Uterus (tissue), 4 donors: Measurements from ENCODE around the gene SPP2. TPM values are rescaled to one million over a fixed set of nuclear protein-coding genes. Genes with fewer than 3 reads are reported as not detected.

Experiments used
- DNase-seq, 2 donors: peaks; one replicate each; pipeline ENCODE4 v3.0.0-alpha.2; 2019 to 2020
- H3K27ac ChIP-seq, 2 donors: fragments of 200-600 bp; sonication (generic); 1 replicate in 1 of 2; 2 replicates in 1 of 2; pipeline ENCODE4 v1.5.1; 2016 to 2018
- H3K27me3 ChIP-seq, 2 donors: fragments of 200-600 bp; sonication (generic); one replicate each; pipeline ENCODE4 v1.5.1; 2018 to 2019; ENCODE audit warnings: control low read depth in 1 of 2
- H3K36me3 ChIP-seq, 2 donors: fragments of 200-600 bp; sonication (generic); one replicate each; pipeline ENCODE4 v1.5.1; 2019; ENCODE audit warnings: control low read depth in 1 of 2
- H3K4me1 ChIP-seq, 2 donors: fragments of 200-600 bp; sonication (generic); one replicate each; pipeline ENCODE4 v1.5.1; 2018 to 2019; ENCODE audit warnings: control low read depth in 1 of 2
- H3K4me3 ChIP-seq, 2 donors: fragments of 200-600 bp; sonication (generic); 1 replicate in 1 of 2; 2 replicates in 1 of 2; pipeline ENCODE4 v1.5.1; 2018 to 2019; ENCODE audit warnings: mild to moderate bottlenecking in 1 of 2
- H3K9me3 ChIP-seq, 2 donors: fragments of 200-600 bp; sonication (generic); one replicate each; pipeline ENCODE4 v1.5.1; 2019; ENCODE audit warnings: control low read depth in 1 of 2
- POLR2A ChIP-seq, 2 donors: fragments of 450-650 bp; IDR thresholded peaks; one replicate each; pipeline ENCODE4 v1.6.1; 2016; ENCODE audit warnings: antibody characterized with exemption in 2 of 2, mild to moderate bottlenecking in 1 of 2, moderate library complexity in 1 of 2
- intact Hi-C: fragments of 100-400 bp; cut with DNase I; formaldehyde crosslinking; loops from one replicate; pipeline ENCODE4 v1.15.1; 2023; ENCODE audit warnings: low total_unique reads
- total RNA-seq, 4 donors: library from RNA; depleted of rRNA in 3 of 4; stranded (reverse); fragments of >200 nt in 3 of 4; gene quantifications; one replicate each; pipeline versions ENCODE4 v1.1.0 to v1.2.4, GENCODE V29; 2014 to 2023
- TF ChIP-seq, protein P1 (sequence below), 4 experiments: fragments of 200-600 bp in 2 of 4; fragments of 450-650 bp in 2 of 4; sonication (generic) in 2 of 4; IDR thresholded peaks; one replicate each; pipeline ENCODE4 v1.5.1; 2016 to 2019; ENCODE audit warnings: antibody characterized with exemption in 4 of 4, mild to moderate bottlenecking in 2 of 4, moderate library complexity in 1 of 4
- donor health status: DM: yes; HTN: yes; CAD: no.

SPP2 gene
- total RNA-seq, 4 donors from 2014 or later = 1.3 TPM; not detected in 3

DNA sequence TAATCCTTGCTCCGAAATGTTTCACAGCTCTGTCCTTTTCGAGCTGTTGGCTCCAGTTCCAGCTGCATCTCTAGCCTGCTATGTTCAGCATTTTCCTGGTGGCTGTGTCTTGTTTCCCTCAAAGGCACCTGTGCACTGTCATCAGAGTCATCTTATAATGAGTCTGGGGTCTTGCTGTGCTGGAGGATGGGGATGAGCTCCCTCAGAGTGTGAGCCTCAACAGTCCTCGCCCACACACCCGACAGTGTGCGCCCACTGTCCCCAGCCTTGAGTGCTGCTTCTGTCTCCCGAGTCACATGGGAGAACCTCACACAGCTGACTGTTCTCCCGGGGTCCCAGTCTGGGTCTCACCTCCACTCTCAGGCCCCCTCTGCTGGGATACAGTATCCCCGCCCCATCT is 25.4 kb downstream of the SPP2 start:
- no peak overlapping the region for H3K4me3 ChIP-seq
- no peaks in the 10 kb centered on the region for H3K36me3 ChIP-seq
- no peak for TF ChIP-seq POLR2A (IDR thresholded peaks at IDR 0.05)
- TF ChIP-seq, protein P1, sequence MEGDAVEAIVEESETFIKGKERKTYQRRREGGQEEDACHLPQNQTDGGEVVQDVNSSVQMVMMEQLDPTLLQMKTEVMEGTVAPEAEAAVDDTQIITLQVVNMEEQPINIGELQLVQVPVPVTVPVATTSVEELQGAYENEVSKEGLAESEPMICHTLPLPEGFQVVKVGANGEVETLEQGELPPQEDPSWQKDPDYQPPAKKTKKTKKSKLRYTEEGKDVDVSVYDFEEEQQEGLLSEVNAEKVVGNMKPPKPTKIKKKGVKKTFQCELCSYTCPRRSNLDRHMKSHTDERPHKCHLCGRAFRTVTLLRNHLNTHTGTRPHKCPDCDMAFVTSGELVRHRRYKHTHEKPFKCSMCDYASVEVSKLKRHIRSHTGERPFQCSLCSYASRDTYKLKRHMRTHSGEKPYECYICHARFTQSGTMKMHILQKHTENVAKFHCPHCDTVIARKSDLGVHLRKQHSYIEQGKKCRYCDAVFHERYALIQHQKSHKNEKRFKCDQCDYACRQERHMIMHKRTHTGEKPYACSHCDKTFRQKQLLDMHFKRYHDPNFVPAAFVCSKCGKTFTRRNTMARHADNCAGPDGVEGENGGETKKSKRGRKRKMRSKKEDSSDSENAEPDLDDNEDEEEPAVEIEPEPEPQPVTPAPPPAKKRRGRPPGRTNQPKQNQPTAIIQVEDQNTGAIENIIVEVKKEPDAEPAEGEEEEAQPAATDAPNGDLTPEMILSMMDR (IDR thresholded peaks at IDR 0.05) = no peak
- H3K27ac ChIP-seq = no peak overlapping the region
- intact Hi-C loops = no loop called here
- DNase-seq = no peak
- no peaks in the 10 kb centered on the region for H3K4me1 ChIP-seq
- no peaks in the 10 kb centered on the region for H3K27me3 ChIP-seq
- H3K9me3 ChIP-seq = no peaks in the 10 kb centered on the region

DNA sequence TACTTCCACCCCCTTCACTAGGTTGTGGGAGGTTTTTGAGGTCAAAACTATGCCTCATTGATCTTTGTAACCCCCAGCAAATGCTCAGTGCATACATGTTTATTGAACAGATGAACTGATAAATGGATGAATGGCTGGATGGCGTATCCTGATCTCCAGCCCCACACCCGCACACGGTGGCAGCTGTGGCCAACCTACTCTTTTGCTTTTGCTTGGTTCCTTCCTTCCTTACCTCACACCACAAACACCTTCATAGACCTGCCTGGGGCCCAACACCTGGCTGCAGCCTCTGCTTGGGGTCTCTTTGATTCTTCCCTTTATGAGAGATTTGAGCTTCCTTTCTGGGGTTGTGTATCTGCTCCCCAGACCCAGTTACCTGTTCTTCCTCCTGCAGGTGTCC is 25.9 kb downstream of the SPP2 start:
- intact Hi-C loops = no loop called here
- H3K4me1 ChIP-seq = no peaks in the 10 kb centered on the region
- H3K27me3 ChIP-seq = no peaks in the 10 kb centered on the region
- H3K27ac ChIP-seq = no peak overlapping the region
- no peak for DNase-seq
- H3K4me3 ChIP-seq = no peak overlapping the region
- no peaks in the 10 kb centered on the region for H3K36me3 ChIP-seq
- H3K9me3 ChIP-seq = no peaks in the 10 kb centered on the region
- TF ChIP-seq, protein P1 (IDR thresholded peaks at IDR 0.05) = no peak
- TF ChIP-seq POLR2A (IDR thresholded peaks at IDR 0.05) = no peak

DNA sequence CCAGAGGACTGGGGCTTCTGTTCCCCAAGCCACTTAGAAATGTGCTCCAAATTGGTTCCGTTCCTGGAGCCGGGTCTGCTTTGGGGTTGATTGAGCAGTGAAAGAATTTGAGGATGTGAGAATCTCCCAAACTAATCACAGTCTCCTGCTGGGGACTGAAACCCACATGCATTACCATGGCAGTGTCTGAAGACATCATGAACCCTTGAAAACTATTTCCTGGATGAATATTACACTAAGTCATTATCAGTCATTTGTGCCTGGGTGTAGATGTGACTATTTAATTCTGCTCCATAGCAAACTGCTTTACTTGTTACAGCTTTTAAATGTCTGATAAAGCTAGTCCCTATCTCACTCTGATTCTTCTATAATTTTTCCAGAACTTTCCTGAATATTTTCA is 27.6 kb downstream of the SPP2 start:
- no peak for DNase-seq
- no peak overlapping the region for H3K4me3 ChIP-seq
- H3K27ac ChIP-seq = no peak overlapping the region
- intact Hi-C loops = no loop called here
- no peaks in the 10 kb centered on the region for H3K27me3 ChIP-seq
- no peaks in the 10 kb centered on the region for H3K36me3 ChIP-seq
- no peaks in the 10 kb centered on the region for H3K9me3 ChIP-seq
- TF ChIP-seq, protein P1 (IDR thresholded peaks at IDR 0.05) = no peak
- no peak for TF ChIP-seq POLR2A (IDR thresholded peaks at IDR 0.05)
- no peaks in the 10 kb centered on the region for H3K4me1 ChIP-seq

DNA sequence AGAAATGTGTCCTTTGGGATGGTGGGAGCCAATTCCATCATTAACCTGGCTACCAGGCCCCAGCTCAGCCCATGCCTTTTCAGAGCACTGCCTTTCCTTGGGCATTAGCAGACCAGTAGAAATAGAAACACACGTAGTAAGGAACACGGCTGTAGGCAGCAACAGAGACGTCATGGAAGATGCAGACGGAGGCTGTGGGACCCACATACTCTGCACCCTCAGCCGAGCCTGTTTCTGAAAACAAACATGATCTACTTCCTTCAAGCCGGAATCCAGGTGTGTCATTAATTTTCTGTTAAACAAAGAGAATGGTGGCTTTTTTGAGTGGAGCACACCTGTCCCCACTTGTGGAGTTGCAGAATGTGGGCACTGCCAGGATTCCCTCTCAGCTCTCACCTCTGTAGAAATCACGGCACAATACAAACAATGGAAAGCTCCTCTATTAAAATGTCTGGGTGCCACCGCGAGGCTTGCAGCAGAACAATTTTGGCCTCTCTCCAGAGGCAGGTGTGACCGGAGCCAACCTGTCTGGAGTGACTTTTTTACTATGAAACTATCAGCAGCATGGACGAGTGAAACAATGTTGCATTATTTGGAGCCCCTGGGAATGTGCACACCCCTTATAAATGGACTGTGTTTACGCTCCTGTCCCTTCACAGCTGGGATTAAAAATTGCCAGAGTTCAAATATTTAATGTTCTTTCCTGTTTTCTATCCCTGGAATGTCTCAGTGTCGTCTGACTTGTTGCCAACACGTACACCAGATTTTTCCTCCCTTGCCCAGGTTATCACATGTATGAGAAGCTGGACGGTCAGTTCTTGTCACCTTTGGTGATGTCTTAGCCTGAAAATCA is 31.7 kb downstream of the SPP2 start:
- no peaks in the 10 kb centered on the region for H3K9me3 ChIP-seq
- no peak overlapping the region for H3K27ac ChIP-seq
- intact Hi-C loops = no loop called here
- H3K4me3 ChIP-seq = no peak overlapping the region
- TF ChIP-seq, protein P1 (IDR thresholded peaks at IDR 0.05) = no peak
- TF ChIP-seq POLR2A (IDR thresholded peaks at IDR 0.05) = no peak
- DNase-seq = no peak
- no peaks in the 10 kb centered on the region for H3K27me3 ChIP-seq
- no peaks in the 10 kb centered on the region for H3K4me1 ChIP-seq
- no peaks in the 10 kb centered on the region for H3K36me3 ChIP-seq

DNA sequence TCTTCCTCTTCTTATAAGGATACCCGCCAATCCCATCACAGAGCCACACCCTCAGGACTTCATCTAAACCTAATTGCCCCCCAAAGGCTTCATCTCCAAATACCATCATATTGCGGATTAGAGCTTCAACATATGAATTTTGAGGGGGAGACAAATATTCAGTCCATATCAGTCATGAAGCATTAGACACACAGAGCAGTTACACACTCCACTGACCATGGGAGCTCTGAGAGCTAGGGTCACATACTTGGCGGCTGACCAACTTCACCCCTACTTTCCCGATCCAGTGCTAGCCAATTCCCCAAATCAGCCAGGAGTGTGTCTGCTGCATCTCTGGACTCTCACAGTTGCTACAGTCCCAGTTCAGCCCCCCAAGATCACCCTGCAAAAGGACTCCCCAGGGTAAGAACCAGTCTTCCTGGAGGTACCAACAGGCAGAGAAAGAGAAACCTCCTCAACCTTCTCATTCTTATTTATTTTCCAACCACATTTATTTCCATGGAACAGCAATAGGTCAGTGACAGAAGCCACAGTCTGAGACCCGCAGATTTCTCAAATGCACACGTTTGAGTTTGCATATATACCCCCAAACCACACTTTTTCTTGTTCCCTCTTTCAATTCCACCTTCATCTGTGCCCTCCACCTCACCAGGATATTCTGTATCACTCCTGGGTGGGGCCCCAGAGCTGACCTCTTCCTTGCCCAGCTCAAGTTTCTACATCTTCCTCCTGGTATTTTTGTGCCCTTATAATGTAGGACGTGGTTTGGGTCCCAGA is 33.3 kb downstream of the SPP2 start:
- H3K4me3 ChIP-seq = no peak overlapping the region
- TF ChIP-seq POLR2A (IDR thresholded peaks at IDR 0.05) = no peak
- TF ChIP-seq, protein P1 (IDR thresholded peaks at IDR 0.05) = no peak
- no peaks in the 10 kb centered on the region for H3K4me1 ChIP-seq
- H3K36me3 ChIP-seq = no peaks in the 10 kb centered on the region
- no peaks in the 10 kb centered on the region for H3K9me3 ChIP-seq
- no peak for DNase-seq
- no peaks in the 10 kb centered on the region for H3K27me3 ChIP-seq
- no peak overlapping the region for H3K27ac ChIP-seq
- intact Hi-C loops = no loop called here
